ENCODE data around the gene ZNF770.

GRCh38 chr15:34941831-34942230 is 46.3 kb downstream of the ZNF770 start:
- TF ChIP-seq, protein P1, sequence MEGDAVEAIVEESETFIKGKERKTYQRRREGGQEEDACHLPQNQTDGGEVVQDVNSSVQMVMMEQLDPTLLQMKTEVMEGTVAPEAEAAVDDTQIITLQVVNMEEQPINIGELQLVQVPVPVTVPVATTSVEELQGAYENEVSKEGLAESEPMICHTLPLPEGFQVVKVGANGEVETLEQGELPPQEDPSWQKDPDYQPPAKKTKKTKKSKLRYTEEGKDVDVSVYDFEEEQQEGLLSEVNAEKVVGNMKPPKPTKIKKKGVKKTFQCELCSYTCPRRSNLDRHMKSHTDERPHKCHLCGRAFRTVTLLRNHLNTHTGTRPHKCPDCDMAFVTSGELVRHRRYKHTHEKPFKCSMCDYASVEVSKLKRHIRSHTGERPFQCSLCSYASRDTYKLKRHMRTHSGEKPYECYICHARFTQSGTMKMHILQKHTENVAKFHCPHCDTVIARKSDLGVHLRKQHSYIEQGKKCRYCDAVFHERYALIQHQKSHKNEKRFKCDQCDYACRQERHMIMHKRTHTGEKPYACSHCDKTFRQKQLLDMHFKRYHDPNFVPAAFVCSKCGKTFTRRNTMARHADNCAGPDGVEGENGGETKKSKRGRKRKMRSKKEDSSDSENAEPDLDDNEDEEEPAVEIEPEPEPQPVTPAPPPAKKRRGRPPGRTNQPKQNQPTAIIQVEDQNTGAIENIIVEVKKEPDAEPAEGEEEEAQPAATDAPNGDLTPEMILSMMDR (conservative IDR thresholded peaks at IDR 0.05 in 1 of 2, IDR thresholded peaks at IDR 0.05 in 1 of 2; ENCODE audit: extremely low read depth in 1 of 2, insufficient read depth in 1 of 2, low read depth in 1 of 2, low read length in 2 of 2): no peak
- TF ChIP-seq EZH2 (IDR thresholded peaks at IDR 0.05; ENCODE audit: borderline replicate concordance, low read length): no peak

Measured in mammary epithelial cell (primary cell).